Mesothelial cell of epicardium (in vitro differentiated cells): ENCODE results near the gene DENND4A. TPM values are rescaled to one million over a fixed set of nuclear protein-coding genes. Genes with fewer than 3 reads are reported as not detected.

ENCODE experiments used
- DNase-seq, 2 experiments: peaks; one replicate each; pipeline ENCODE4 v3.0.0; 2021; ENCODE audit warnings: low spot score in 2 of 2; ENCODE audit not compliant: unreplicated experiment in 2 of 2
- H3K27ac Mint-ChIP-seq: 2 replicates; pipeline ENCODE4 v1.8.0; 2021; ENCODE audit warnings: mixed read lengths
- H3K27me3 Mint-ChIP-seq: 2 replicates; pipeline ENCODE4 v1.8.0; 2021; ENCODE audit warnings: low read depth, mixed read lengths
- H3K36me3 Mint-ChIP-seq: 2 replicates; pipeline ENCODE4 v1.8.0; 2021; ENCODE audit warnings: mixed read lengths
- H3K4me1 Mint-ChIP-seq: 2 replicates; pipeline ENCODE4 v1.8.0; 2021; ENCODE audit warnings: mixed read lengths
- H3K4me3 Mint-ChIP-seq: 2 replicates; pipeline ENCODE4 v1.8.0; 2021; ENCODE audit warnings: mild to moderate bottlenecking, moderate library complexity, mixed read lengths
- H3K9me3 Mint-ChIP-seq: 2 replicates; pipeline ENCODE4 v1.8.0; 2021; ENCODE audit warnings: mixed read lengths
- CTCF ChIP-seq: fragments of 200-600 bp; sonication (generic); IDR thresholded peaks from one replicate; pipeline ENCODE4 v1.5.0; 2021; ENCODE audit warnings: antibody characterized with exemption; ENCODE audit not compliant: unreplicated experiment
- total RNA-seq: library from RNA; stranded (reverse); gene quantifications from 3 replicates; pipeline ENCODE4 v1.2.1, GENCODE V29; 2021

DENND4A gene
- total RNA-seq, 1 donor from 2014 or later: 23.3 TPM

GRCh38 chr15:65650312-65651041 is 141.6 kb downstream of the DENND4A start:
- no peak for TF ChIP-seq CTCF
- H3K27me3 Mint-ChIP-seq: no peaks in the 10 kb centered on the region
- no peaks in the 10 kb centered on the region for H3K4me1 Mint-ChIP-seq
- no peak for DNase-seq
- H3K4me3 Mint-ChIP-seq: no peak overlapping the region
- H3K9me3 Mint-ChIP-seq: no peaks in the 10 kb centered on the region
- no peak overlapping the region for H3K27ac Mint-ChIP-seq
- peaks cover 25% of the 10 kb centered on the region for H3K36me3 Mint-ChIP-seq

DNA sequence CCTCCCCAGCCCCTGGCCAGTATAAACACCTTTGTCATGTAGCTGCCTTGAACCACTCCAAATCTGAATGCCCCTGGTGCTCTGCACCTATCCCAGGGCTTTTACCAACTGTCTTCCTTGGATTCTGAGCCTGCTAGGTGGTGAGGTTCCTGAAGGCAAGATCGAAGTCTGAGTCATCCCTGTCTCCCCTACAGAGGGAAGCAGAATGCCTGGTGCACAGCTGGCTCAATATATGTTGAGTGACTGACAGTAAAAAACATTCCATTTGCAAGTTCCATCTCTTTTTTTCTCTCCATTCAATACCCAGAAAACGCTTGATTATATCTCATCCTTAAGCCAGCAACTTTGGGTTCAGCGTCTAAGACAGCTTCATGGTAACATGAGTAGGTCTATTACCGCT is 145.6 kb downstream of the DENND4A start:
- H3K4me3 Mint-ChIP-seq: no peak overlapping the region
- peaks cover 8% of the 10 kb centered on the region for H3K36me3 Mint-ChIP-seq
- no peak for DNase-seq
- no peaks in the 10 kb centered on the region for H3K4me1 Mint-ChIP-seq
- no peak overlapping the region for H3K27ac Mint-ChIP-seq
- no peaks in the 10 kb centered on the region for H3K9me3 Mint-ChIP-seq
- TF ChIP-seq CTCF: no peak
- H3K27me3 Mint-ChIP-seq: no peaks in the 10 kb centered on the region

GRCh38 chr15:65645392-65645791 is 146.7 kb downstream of the DENND4A start:
- Mint-ChIP-seq H3K4me1 (no peaks in the 10 kb centered on the region), H3K4me3 (no peak overlapping the region), H3K27me3 (no peaks in the 10 kb centered on the region), H3K36me3 (peaks cover 6% of the 10 kb centered on the region), H3K27ac (no peak overlapping the region), H3K9me3 (no peaks in the 10 kb centered on the region)
- no peak for DNase-seq
- no peak for TF ChIP-seq CTCF

- Mint-ChIP-seq H3K36me3 (no peaks in the 10 kb centered on the region), H3K9me3 (no peaks in the 10 kb centered on the region), H3K4me1 (no peaks in the 10 kb centered on the region), H3K27ac (no peak overlapping the region), H3K4me3 (no peak overlapping the region), H3K27me3 (no peaks in the 10 kb centered on the region)
- TF ChIP-seq CTCF: no peak
- no peak for DNase-seq
These were observed 147.8 kb downstream of the DENND4A start for GRCh38 chr15:65644282-65644681.

DNA sequence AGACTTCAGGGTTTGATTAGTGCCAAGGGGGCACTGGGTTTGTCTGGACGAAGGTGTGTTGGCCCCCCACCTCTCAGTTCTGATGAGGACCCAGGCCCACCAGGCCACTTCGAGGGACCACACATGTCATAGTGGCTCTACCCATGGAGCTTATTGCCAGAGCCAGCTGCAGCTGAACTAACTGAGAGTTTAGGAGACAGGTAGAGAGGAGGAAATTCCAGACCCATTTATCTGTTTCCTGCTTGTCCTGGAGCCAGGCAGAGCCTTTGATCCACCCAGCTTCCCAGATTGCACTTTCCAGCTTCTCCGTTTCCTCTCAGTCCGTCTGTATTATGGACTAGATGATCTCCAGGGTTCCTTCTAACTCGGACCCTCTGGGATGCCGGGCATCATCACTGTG is 149.5 kb downstream of the DENND4A start:
- H3K36me3 Mint-ChIP-seq: no peaks in the 10 kb centered on the region
- no peaks in the 10 kb centered on the region for H3K9me3 Mint-ChIP-seq
- H3K4me1 Mint-ChIP-seq: peaks cover 13% of the 10 kb centered on the region
- no peaks in the 10 kb centered on the region for H3K27me3 Mint-ChIP-seq
- no peak overlapping the region for H3K27ac Mint-ChIP-seq
- no peak for TF ChIP-seq CTCF
- no peak overlapping the region for H3K4me3 Mint-ChIP-seq
- no peak for DNase-seq
